Fibroblast of mammary gland (primary cell): ENCODE measurements around the gene RAB31.

Experiments
- DNase-seq: peaks from one replicate; pipeline ENCODE4 v3.0.0-alpha.2; 2010; ENCODE audit warnings: low read depth
- H3K4me3 ChIP-seq: 2 replicates; pipeline ENCODE4 v1.5.1; 2011; ENCODE audit warnings: low read depth, mild to moderate bottlenecking, low read length, moderate library complexity; ENCODE audit not compliant: control insufficient read depth
- CTCF ChIP-seq: conservative IDR thresholded peaks from 2 replicates; pipeline ENCODE4 v1.5.1; 2011; ENCODE audit warnings: low read depth, low read length, inconsistent platforms; ENCODE audit not compliant: control insufficient read depth, insufficient read depth

RAB31 gene

GRCh38 chr18:9911226-9911625 lies 203.1 kb downstream of the RAB31 start:
- no peak for DNase-seq
- no peak for TF ChIP-seq CTCF
- H3K4me3 ChIP-seq: no peak overlapping the region
